ENCODE data around the gene CNTNAP2.

CNTNAP2 gene

GRCh38 chr7:147524726-147525250, 1408.2 kb downstream of the CNTNAP2 start:
- TF ChIP-seq GATA3 (IDR thresholded peaks at IDR 0.05; ENCODE audit: low read depth, low read length) (no peak), GATA2 (IDR thresholded peaks at IDR 0.05; ENCODE audit: low read depth, low read length) (no peak)

- no peak for TF ChIP-seq GATA2 (IDR thresholded peaks at IDR 0.05; ENCODE audit: low read depth, low read length)
- no peak for TF ChIP-seq GATA3 (IDR thresholded peaks at IDR 0.05; ENCODE audit: low read depth, low read length)
Observed at GRCh38 chr7:147525325-147525724, 1408.7 kb downstream of the CNTNAP2 start.

GRCh38 chr7:147535701-147536111, 1419.1 kb downstream of the CNTNAP2 start:
- TF ChIP-seq GATA3 (IDR thresholded peaks at IDR 0.05; ENCODE audit: low read depth, low read length) (no peak), GATA2 (IDR thresholded peaks at IDR 0.05; ENCODE audit: low read depth, low read length) (no peak)

- no peak for TF ChIP-seq GATA3 (IDR thresholded peaks at IDR 0.05; ENCODE audit: low read depth, low read length)
- TF ChIP-seq GATA2 (IDR thresholded peaks at IDR 0.05; ENCODE audit: low read depth, low read length) = no peak
Observed at GRCh38 chr7:147539685-147540084, 1423.1 kb downstream of the CNTNAP2 start.

- TF ChIP-seq GATA3 (IDR thresholded peaks at IDR 0.05; ENCODE audit: low read depth, low read length) = no peak
Observed at GRCh38 chr7:147540743-147541142, 1424.1 kb downstream of the CNTNAP2 start.

- TF ChIP-seq GATA2 (IDR thresholded peaks at IDR 0.05; ENCODE audit: low read depth, low read length) (no peak), GATA3 (IDR thresholded peaks at IDR 0.05; ENCODE audit: low read depth, low read length) (no peak)
Observed at GRCh38 chr7:147541261-147541660, 1424.7 kb downstream of the CNTNAP2 start.

GRCh38 chr7:147547252-147547897, 1430.8 kb downstream of the CNTNAP2 start:
- TF ChIP-seq GATA2 (IDR thresholded peaks at IDR 0.05; ENCODE audit: low read depth, low read length) = no peak
- no peak for TF ChIP-seq GATA3 (IDR thresholded peaks at IDR 0.05; ENCODE audit: low read depth, low read length)

GRCh38 chr7:147556317-147556716, 1439.7 kb downstream of the CNTNAP2 start:
- TF ChIP-seq GATA2 (IDR thresholded peaks at IDR 0.05; ENCODE audit: low read depth, low read length) (no peak), GATA3 (IDR thresholded peaks at IDR 0.05; ENCODE audit: low read depth, low read length) (no peak)

- no peak for TF ChIP-seq GATA2 (IDR thresholded peaks at IDR 0.05; ENCODE audit: low read depth, low read length)
- TF ChIP-seq GATA3 (IDR thresholded peaks at IDR 0.05; ENCODE audit: low read depth, low read length) = no peak
Observed at GRCh38 chr7:147563669-147564068, 1447.1 kb downstream of the CNTNAP2 start.

GRCh38 chr7:147564786-147565476, 1448.3 kb downstream of the CNTNAP2 start:
- TF ChIP-seq GATA3 (IDR thresholded peaks at IDR 0.05; ENCODE audit: low read depth, low read length) (no peak), GATA2 (IDR thresholded peaks at IDR 0.05; ENCODE audit: low read depth, low read length) (no peak)

GRCh38 chr7:147567043-147567442, 1450.4 kb downstream of the CNTNAP2 start:
- no peak for TF ChIP-seq GATA3 (IDR thresholded peaks at IDR 0.05; ENCODE audit: low read depth, low read length)
- no peak for TF ChIP-seq GATA2 (IDR thresholded peaks at IDR 0.05; ENCODE audit: low read depth, low read length)

- no peak for TF ChIP-seq GATA3 (IDR thresholded peaks at IDR 0.05; ENCODE audit: low read depth, low read length)
- TF ChIP-seq GATA2 (IDR thresholded peaks at IDR 0.05; ENCODE audit: low read depth, low read length) = no peak
Observed at GRCh38 chr7:147569116-147569913, 1452.7 kb downstream of the CNTNAP2 start.

- no peak for TF ChIP-seq GATA2 (IDR thresholded peaks at IDR 0.05; ENCODE audit: low read depth, low read length)
- no peak for TF ChIP-seq GATA3 (IDR thresholded peaks at IDR 0.05; ENCODE audit: low read depth, low read length)
Observed at GRCh38 chr7:147570390-147570789, 1453.8 kb downstream of the CNTNAP2 start.

- TF ChIP-seq GATA2 (IDR thresholded peaks at IDR 0.05; ENCODE audit: low read depth, low read length) (no peak), GATA3 (IDR thresholded peaks at IDR 0.05; ENCODE audit: low read depth, low read length) (no peak)
Observed at GRCh38 chr7:147571436-147572185, 1455.0 kb downstream of the CNTNAP2 start.
